ENCODE results near the gene PTPRN2. TPM values are rescaled to one million over a fixed set of nuclear protein-coding genes. Genes with fewer than 3 reads are reported as not detected.

The PTPRN2 gene
- total and polyA plus RNA-seq, 4 experiments from 2014 or later, result 1.7 to 2.6 (median 1.9) TPM

DNA sequence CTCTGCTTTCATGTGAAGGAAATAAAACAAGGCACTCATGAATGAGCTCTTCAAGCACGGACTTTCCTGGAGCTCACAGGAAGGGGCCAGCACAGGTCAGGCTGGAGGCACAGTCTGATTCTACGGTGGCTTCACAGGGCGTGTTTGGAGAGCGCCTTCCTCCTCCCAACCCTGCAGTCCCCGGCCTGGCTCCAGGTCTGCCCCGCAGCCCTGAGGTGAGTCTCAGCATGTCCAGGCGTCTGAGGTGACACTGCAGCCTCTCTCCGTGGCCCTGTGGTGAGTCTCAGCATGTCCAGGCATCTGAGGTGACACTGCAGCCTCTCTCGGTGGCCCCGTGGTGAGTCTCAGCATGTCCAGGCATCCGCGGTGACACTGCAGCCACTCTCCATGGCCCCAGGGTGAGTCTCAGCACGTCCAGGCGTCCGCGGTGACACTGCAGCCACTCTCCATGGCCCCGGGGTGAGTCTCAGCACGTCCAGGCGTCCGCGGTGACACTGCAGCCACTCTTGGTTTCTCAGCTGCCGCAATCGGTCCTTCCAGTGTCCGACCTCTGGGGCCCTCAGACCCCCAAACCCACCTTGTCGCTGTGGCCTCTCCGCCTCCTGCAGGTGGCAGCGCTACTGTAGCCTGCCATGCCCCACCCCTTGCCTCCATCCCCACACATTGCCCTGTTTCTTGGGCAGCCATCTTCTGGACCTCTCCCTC, 869.2 kb downstream of the PTPRN2 start:
- Mint-ChIP-seq H3K27ac (no peak overlapping the region), H3K9me3 (no peaks in the 10 kb centered on the region), H3K27me3 (peaks cover 3% of the 10 kb centered on the region in 2 donors), H3K4me1 (no peaks in the 10 kb centered on the region), H3K36me3 (no peaks in the 10 kb centered on the region), H3K4me3 (no peak overlapping the region)
- intact Hi-C loops (cut with micrococcal nuclease), result no loop called here
- Histone ChIP-seq H3K36me3 (ENCODE audit: insufficient read depth, low read length) (no peaks in the 10 kb centered on the region), H3K9me3 (ENCODE audit: control insufficient read depth in 1 of 2, low read length in 2 of 2) (no peaks in the 10 kb centered on the region), H3K4me3 (ENCODE audit: low read length in 2 of 2) (no peak overlapping the region), H3K4me1 (ENCODE audit: insufficient read depth, low read length) (no peaks in the 10 kb centered on the region), H3K27ac (ENCODE audit: low read depth, low read length) (no peak overlapping the region), H3K27me3 (ENCODE audit: insufficient read depth, low read length) (no peaks in the 10 kb centered on the region)
- ChIA-PET CTCF (ENCODE audit: partially characterized antibody) (interaction anchor here (1.5 kb wide), 1 partner anchor 286 kb away, joined by 3 read pairs; no protein-coding TSS in a partner anchor), POLR2A (ENCODE audit: partially characterized antibody) (no interaction called here)
- DNase-seq, result no peak

DNA sequence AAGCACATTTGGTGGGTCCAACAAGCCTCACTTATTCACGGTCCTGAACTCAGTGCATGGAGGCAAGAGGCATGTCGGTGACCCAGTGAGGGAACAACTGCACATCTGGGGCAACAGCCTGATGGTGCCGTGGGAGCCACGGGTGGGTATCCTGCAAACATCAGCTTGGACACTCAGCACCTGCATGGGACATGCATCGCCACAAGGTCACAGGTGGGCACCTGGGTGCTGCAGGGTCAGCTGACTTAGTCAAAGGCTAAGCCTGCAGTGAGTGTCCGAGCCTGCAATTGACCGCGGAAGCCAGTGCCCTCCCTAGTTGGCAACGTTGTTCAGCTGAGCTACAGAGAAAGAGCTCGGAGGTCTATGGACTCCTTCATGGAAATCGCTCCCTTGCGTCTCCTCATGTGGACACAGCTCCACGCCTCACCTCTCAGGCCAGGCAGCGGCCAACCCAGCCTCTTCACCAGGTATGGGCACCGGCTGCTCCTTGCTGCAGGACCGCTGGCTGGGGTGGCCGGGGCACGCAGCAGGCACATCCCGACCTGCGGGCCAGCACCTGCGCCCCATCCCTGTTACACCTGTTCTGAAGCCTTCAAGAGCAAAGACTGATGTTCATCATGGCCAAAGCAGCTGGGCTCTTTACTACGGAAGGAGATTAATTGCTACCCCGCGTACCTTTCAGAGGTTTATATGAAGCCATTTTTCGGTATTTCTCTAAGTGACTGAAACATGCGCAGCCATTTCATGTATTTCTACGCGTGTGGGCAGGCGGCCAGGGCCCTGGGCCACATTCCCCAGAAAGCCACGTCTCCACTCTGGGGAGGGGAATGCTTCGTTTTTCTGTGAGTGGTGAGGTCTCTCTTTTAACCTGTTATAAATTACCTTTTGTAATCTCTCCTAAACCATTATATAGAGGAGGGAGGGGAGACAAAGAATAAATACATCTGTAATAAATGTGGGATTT, 870.1 kb downstream of the PTPRN2 start:
- H3K36me3 Mint-ChIP-seq, result no peaks in the 10 kb centered on the region
- ChIA-PET POLR2A (ENCODE audit: partially characterized antibody) (no interaction called here), CTCF (ENCODE audit: partially characterized antibody) (interaction anchor here (1.5 kb wide), 1 partner anchor 285 kb away, joined by 3 read pairs; no protein-coding TSS in a partner anchor)
- no peaks in the 10 kb centered on the region for H3K4me1 Mint-ChIP-seq
- H3K27ac Mint-ChIP-seq, result no peak overlapping the region
- peaks cover 0 to 2% of the 10 kb centered on the region in 2 donors for H3K27me3 Mint-ChIP-seq
- DNase-seq, result no peak
- Histone ChIP-seq H3K27ac (ENCODE audit: low read depth, low read length) (no peak overlapping the region), H3K36me3 (ENCODE audit: insufficient read depth, low read length) (no peaks in the 10 kb centered on the region), H3K4me3 (ENCODE audit: low read length in 2 of 2) (no peak overlapping the region), H3K9me3 (ENCODE audit: control insufficient read depth in 1 of 2, low read length in 2 of 2) (no peaks in the 10 kb centered on the region), H3K4me1 (ENCODE audit: insufficient read depth, low read length) (no peaks in the 10 kb centered on the region), H3K27me3 (ENCODE audit: insufficient read depth, low read length) (no peaks in the 10 kb centered on the region)
- no peak overlapping the region for H3K4me3 Mint-ChIP-seq
- intact Hi-C loops (cut with micrococcal nuclease), result no loop called here
- no peaks in the 10 kb centered on the region for H3K9me3 Mint-ChIP-seq

DNA sequence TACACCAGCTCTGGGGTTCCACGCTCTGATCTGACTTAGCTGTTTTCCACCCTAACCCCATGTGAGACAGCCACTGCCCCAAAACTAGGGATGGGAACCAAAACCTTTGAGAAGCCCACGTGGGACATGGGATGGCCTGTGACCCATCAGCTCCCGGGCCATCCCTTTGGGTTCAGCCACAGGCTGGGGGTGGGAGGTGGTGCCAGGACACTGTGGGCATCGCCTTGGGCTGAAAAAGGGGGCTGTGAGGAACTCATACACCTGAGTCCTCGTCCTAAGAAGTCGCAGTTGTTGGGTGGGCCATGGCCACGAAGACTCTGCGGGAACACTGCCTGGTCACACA, 871.7 kb downstream of the PTPRN2 start:
- Mint-ChIP-seq H3K36me3 (no peaks in the 10 kb centered on the region), H3K27ac (no peak overlapping the region), H3K4me3 (no peak overlapping the region), H3K4me1 (no peaks in the 10 kb centered on the region), H3K9me3 (no peaks in the 10 kb centered on the region), H3K27me3 (peaks cover 0 to 2% of the 10 kb centered on the region in 2 donors)
- Histone ChIP-seq H3K27me3 (ENCODE audit: insufficient read depth, low read length) (no peaks in the 10 kb centered on the region), H3K27ac (ENCODE audit: low read depth, low read length) (no peak overlapping the region), H3K4me1 (ENCODE audit: insufficient read depth, low read length) (no peaks in the 10 kb centered on the region), H3K36me3 (ENCODE audit: insufficient read depth, low read length) (no peaks in the 10 kb centered on the region), H3K9me3 (ENCODE audit: control insufficient read depth in 1 of 2, low read length in 2 of 2) (no peaks in the 10 kb centered on the region), H3K4me3 (ENCODE audit: low read length in 2 of 2) (no peak overlapping the region)
- CTCF ChIA-PET (ENCODE audit: partially characterized antibody), result interaction anchor here (1.3 kb wide), 1 partner anchor 284 kb away, joined by 6 read pairs; no protein-coding TSS in a partner anchor
- POLR2A ChIA-PET (ENCODE audit: partially characterized antibody), result no interaction called here
- no peak for DNase-seq
- intact Hi-C loops (cut with micrococcal nuclease), result loop anchor here (1.0 kb wide), 1 partner anchor 283 kb away; no protein-coding TSS in a partner anchor

DNA sequence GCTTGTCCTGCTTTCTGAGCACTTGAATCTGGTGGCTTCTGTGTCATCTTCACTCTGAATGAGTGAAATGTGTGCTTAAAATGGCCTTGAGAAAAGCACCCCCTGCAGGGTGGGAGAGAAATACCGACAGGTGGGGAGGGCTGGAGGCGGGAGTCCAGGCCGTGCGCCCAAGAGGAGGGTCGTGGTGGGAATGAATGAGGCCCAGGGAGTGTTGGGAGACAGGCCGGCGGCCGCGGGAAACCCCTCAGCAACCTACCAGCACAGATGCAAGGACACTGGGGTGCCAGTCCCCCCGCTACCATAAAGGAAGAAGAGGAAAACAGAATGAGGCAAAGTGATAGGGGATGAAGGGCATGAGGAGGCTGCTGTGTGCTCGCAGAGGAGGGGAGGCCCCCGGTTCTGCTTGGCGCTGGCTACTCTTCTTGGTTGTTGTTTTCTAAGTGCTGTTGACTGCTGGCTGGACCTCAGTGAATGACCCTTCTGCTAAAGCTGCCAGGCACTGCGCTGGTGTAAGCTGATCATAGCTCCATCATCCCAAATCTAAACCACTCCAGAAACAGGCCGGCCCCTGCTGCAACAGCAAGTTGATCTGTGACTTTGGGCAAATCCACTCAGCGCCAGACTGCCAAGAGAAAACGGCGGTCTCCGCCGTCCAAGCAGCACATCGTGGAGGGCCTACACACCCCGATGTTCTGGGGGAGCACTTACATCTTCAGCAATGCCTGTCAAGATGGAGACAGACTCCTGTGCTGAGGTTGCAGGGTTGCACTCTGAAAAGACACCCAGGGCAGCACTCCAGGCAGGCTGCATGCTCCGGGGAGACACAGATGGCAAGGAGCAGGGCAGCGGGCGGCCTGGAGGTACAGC, 872.3 kb downstream of the PTPRN2 start:
- H3K27ac Mint-ChIP-seq, result peak overlapping the region in 1 of 7 donors; percentile 78
- H3K36me3 Mint-ChIP-seq, result no peaks in the 10 kb centered on the region
- Histone ChIP-seq H3K27me3 (ENCODE audit: insufficient read depth, low read length) (no peaks in the 10 kb centered on the region), H3K4me1 (ENCODE audit: insufficient read depth, low read length) (no peaks in the 10 kb centered on the region), H3K9me3 (ENCODE audit: control insufficient read depth in 1 of 2, low read length in 2 of 2) (no peaks in the 10 kb centered on the region), H3K27ac (ENCODE audit: low read depth, low read length) (no peak overlapping the region), H3K36me3 (ENCODE audit: insufficient read depth, low read length) (no peaks in the 10 kb centered on the region), H3K4me3 (ENCODE audit: low read length in 2 of 2) (no peak overlapping the region)
- no peak overlapping the region for H3K4me3 Mint-ChIP-seq
- H3K27me3 Mint-ChIP-seq, result peaks cover 0 to 2% of the 10 kb centered on the region in 2 donors
- no peak for DNase-seq
- no peaks in the 10 kb centered on the region for H3K4me1 Mint-ChIP-seq
- POLR2A ChIA-PET (ENCODE audit: partially characterized antibody), result no interaction called here
- no peaks in the 10 kb centered on the region for H3K9me3 Mint-ChIP-seq
- CTCF ChIA-PET (ENCODE audit: partially characterized antibody), result interaction anchor here (1.3 kb wide), 2 partner anchors 11 to 283 kb away, joined by 3 to 6 read pairs; no protein-coding TSS in a partner anchor
- intact Hi-C loops (cut with micrococcal nuclease), result loop anchor here (1.0 kb wide), 1 partner anchor 282 kb away; no protein-coding TSS in a partner anchor

DNA sequence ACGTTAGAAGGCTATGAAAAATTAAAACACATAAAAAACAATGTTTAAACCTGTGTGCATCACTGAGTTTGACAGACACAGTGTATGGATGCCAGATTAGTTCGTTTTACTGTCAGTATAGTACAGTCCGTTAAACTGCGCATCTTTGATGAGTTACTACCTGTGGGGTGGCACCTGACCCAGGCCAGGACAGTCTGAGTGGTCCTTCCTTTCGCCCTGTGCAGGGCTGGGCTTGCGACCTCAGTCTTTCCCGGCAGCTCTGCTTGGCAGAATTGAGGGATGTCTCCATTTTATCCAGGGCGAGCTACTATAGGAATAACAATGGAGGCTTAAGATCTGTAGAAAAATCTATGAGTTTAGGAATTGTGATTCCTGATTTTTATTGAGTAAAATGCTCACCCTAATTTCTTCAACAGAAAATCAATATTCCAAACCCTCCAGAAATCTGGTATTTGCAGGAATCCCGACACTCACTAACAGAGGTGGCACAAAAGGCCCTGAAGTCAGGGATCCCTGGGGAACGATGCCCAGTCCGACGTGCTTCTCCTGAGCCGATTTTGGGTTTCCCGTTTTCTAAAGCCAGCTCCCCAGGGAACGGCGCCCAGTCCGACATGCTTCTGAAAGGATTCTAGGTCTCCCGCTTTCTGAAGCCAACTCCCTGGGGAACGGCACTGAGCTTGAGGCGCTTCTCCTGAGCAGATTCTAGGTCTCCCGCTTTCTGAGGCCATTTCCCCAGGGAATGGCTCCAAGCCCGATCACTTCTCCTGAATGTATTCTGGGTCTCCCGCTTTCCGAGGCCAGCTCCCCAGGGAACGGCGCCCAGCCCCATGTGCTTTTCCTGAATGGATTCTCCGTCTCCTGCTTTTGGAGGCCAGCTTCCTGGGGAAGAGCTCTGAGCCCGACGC, 873.2 kb downstream of the PTPRN2 start:
- intact Hi-C loops (cut with micrococcal nuclease), result loop anchor here (1.0 kb wide), 1 partner anchor 281 kb away; no protein-coding TSS in a partner anchor
- CTCF ChIA-PET (ENCODE audit: partially characterized antibody), result interaction anchor here (1.3 kb wide), 2 partner anchors 10 to 282 kb away, joined by 3 to 6 read pairs; no protein-coding TSS in a partner anchor
- Mint-ChIP-seq H3K27ac (no peak overlapping the region), H3K27me3 (no peaks in the 10 kb centered on the region), H3K4me3 (no peak overlapping the region), H3K9me3 (no peaks in the 10 kb centered on the region), H3K4me1 (no peaks in the 10 kb centered on the region), H3K36me3 (no peaks in the 10 kb centered on the region)
- Histone ChIP-seq H3K4me3 (ENCODE audit: low read length in 2 of 2) (no peak overlapping the region), H3K9me3 (ENCODE audit: control insufficient read depth in 1 of 2, low read length in 2 of 2) (no peaks in the 10 kb centered on the region), H3K27me3 (ENCODE audit: insufficient read depth, low read length) (no peaks in the 10 kb centered on the region), H3K36me3 (ENCODE audit: insufficient read depth, low read length) (no peaks in the 10 kb centered on the region), H3K27ac (ENCODE audit: low read depth, low read length) (no peak overlapping the region), H3K4me1 (ENCODE audit: insufficient read depth, low read length) (no peaks in the 10 kb centered on the region)
- POLR2A ChIA-PET (ENCODE audit: partially characterized antibody), result no interaction called here
- no peak for DNase-seq

DNA sequence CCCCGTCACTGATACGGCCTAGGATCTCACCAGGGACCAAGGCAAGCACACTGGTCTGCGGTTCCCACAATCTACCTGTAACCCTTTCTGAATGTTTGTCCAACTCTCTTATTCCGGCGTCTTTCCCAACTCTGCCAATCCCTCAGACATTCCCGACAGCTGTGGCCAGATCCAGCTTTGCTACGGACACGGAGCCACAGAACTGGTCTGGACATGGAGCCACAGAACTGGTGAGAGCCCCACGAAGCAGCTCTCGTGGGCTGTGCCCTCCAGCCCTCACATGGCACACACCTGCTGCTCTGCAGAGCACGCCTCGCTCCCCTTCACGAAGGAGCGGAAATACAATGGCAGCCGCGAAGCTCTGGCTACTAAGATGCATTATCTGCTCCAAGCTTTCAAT, 874.0 kb downstream of the PTPRN2 start:
- Mint-ChIP-seq H3K9me3 (no peaks in the 10 kb centered on the region), H3K4me1 (no peaks in the 10 kb centered on the region), H3K36me3 (no peaks in the 10 kb centered on the region), H3K27ac (no peak overlapping the region), H3K4me3 (no peak overlapping the region), H3K27me3 (peaks cover 2 to 6% of the 10 kb centered on the region in 2 donors)
- Histone ChIP-seq H3K4me1 (ENCODE audit: insufficient read depth, low read length) (no peaks in the 10 kb centered on the region), H3K4me3 (ENCODE audit: low read length in 2 of 2) (no peak overlapping the region), H3K9me3 (ENCODE audit: control insufficient read depth in 1 of 2, low read length in 2 of 2) (no peaks in the 10 kb centered on the region), H3K36me3 (ENCODE audit: insufficient read depth, low read length) (no peaks in the 10 kb centered on the region), H3K27me3 (ENCODE audit: insufficient read depth, low read length) (no peaks in the 10 kb centered on the region), H3K27ac (ENCODE audit: low read depth, low read length) (no peak overlapping the region)
- ChIA-PET CTCF (ENCODE audit: partially characterized antibody) (no interaction called here), POLR2A (ENCODE audit: partially characterized antibody) (no interaction called here)
- intact Hi-C loops (cut with micrococcal nuclease), result no loop called here
- DNase-seq, result no peak

Measured in CD4-positive, alpha-beta memory T cell (primary cell).